Activated CD8-positive, alpha-beta memory T cell treated with anti-CD3 and anti-CD28 coated beads, Interleukin-2, amount 50 U/mL, for 48 hours (primary cell): ENCODE results near the gene HNRNPM.
A peak's percentile ranks its signal among the peaks of the same experiment; 100 is the strongest.

ENCODE experiments used
- DNase-seq: peaks from one replicate; pipeline ENCODE4 v3.0.0-alpha.2; 2020

The HNRNPM gene

DNA sequence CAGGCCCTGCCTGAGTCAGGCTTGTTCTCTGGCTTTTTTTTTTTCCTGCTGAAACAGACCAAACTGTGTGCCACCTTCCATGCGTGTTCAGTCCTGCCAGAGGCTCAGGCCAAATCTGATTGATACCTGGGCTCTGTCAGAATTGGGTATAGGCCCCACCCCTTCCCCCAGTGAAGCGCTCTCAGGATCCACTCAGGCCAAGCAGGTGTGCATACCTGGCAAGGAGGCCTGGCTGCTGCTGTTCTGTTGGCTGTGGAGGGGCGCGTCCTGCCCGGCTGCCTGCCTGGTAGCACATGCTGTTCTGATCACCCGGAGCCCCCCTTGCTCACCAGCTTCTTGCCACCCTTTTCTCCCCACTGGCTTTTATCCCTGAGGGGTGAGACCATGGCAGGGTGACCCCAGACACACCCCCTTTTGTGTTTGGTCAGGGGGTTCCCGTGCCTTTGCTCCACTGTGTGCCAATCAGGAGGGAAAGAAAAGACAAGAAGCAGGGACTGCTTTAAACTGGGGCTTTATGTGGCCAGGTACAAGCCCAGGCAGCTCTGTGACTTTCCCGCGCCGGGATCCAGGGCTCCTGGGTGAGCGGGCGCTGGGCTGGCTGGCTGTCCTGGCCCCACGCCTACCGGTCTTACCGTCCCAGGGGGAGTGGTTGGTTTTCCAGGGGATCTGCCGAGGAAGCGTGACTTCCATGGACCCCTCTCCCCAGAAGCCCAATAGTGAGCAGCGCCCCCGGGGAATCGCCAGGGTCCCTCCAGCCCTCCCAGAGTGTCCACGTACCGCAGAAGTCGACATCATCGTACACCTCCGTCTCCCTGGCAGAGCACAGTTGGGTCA is 45.0 kb downstream of the HNRNPM start:
- no peak for DNase-seq

DNA sequence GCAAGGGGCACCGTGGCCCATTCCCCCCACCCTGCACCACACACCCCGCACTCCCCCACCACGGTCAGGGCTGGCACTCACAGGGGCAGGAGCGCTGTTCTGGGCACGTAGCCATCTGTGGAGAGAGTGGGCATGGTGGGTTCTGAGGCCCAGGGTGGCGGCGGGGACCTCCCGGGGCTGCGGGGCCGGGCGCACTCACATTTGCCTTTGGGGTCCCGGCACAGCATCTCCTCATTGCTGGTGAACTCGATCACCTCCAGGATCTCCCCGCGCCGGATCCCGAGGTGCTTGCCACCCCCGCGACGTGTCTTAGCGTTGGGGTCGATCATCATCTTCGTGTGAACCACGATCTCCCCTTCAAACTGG is 45.6 kb downstream of the HNRNPM start:
- DNase-seq = no peak

DNA sequence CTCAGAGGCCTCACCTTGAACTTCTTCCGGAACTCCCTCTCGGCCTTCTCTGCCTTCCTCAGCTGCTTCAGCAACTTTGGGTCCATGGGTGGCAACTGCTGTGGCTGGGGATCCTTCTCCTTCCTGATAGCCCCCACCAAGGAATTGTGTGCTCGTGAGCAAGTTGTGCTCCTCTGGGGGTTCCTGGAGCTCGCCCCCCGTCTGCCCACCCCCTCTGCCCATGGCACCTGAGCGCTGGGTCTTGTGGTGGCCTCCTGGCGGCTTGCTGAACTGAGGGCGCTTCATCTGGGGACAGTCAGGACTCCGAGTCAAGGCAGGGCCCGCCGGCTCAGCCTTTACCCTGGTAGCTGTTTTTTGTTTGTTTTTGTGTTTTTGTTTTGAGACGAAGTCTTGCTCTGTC is 46.1 kb downstream of the HNRNPM start:
- DNase-seq = no peak

DNA sequence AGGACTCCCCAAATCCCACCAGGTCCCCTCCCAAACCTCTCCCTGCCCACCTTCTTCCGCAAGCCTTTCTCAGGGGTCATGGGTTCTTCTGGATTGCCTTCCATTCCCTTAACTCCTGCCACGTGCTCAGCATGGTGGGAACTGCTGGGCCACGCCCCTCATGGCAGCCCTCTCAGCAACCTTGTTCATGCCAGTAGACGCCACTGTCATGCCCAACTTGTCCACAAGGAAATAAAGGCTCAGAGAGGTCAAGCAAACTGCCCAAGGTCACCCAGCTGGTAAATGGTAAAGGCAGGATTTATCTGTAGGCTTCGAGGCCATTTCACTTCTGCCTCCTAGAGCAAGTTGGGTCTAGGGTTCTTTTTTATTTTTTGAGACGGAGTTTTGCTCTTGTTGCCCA is 46.8 kb downstream of the HNRNPM start:
- DNase-seq = no peak

DNA sequence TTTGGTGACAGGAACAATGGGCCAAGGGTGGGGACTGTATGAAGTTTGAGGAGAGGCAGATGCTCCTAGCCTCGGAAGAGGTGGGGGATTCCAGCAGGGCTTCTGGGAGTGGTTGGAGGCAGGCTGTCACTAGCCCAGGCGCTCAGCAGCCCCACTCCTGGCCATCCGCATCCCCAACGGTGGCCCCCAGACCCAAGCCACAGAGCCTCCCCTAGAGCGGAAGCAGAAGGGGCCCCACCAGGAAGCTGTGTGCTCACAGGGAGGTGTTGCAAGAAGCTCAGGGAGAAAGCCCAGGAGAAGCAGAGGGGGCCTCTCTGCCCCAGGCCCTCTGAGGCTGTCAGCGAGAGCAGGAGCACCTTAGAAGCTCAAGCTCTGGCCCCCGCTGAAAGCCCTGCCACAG is 49.4 kb downstream of the HNRNPM start:
- DNase-seq = no peak

DNA sequence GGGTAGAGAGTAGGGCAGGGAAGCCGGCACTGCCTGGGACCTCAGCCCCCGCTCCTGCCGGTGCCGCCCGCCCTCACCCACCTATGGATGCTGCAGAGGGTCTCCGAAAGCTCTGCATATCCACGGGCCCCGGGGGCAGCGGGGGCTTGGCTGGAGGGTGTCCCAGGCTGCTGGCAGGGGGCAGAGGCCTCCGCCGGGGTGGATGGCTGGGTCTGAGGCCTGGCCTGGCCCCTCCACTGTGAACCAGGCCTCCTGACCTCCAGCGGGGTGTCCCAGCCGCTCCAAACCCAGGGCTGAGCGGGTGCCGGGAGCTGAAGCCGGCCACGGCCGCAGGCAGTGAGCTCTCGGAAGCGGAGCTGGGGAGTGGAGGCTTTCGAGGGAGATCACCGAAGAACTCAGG is 53.5 kb downstream of the HNRNPM start:
- no peak for DNase-seq

DNA sequence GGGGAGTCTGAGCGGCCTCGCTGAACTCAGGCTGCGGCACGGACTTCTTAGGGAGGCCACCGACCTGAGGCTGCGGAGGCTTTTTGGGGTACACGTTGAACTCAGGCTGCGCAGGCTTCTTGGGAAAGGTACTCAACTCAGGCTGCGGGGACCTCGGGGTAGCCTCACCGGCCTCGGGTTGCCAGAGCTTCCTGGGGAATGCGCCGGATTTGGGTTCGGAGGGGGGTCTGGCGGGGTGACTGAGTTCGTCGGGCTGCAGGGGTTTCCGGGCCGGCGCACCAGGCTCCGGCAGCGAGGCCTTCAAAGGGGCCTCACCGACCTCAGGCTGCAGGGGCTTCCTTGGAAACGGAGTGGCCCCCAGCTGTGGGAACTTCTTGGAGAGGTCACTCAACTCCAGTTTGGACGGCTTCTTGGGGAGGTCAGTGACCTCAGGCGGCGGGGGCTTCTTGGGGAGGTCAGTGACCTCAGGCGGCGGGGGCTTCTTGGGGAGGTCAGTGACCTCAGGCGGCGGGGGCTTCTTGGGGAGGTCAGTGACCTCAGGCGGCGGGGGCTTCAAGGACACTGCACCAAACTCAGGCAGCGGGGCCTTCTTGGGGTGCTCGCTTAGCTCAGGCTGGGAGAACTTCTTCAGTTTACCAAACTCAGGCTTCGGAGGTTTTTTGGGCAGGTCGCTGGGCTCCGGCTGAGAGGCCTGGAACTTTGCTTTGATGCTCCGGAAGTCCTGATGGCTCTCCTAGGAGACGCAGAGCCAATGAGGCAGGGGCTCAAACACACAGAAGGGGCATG is 54.5 kb downstream of the HNRNPM start:
- DNase-seq = no peak

DNA sequence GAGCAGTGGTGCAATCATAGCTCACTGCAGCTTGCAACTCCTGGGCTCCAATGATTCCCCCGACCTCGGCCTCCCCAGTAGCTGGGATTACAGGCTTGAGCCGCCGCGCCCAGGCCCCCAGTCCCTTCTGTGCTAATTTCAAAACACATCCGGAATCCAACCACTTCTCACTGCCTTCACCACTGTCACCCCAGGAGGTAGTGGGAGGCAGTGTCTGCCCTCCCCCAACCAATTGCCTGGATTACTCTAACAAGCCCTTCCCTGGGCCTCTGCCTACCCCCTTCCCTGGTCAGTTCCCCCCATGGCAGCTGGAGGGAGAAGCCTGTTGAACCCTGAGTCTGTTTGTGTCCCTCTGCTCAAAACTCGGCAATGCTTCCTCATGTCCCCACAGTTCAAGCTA is 55.4 kb downstream of the HNRNPM start:
- DNase-seq = no peak

DNA sequence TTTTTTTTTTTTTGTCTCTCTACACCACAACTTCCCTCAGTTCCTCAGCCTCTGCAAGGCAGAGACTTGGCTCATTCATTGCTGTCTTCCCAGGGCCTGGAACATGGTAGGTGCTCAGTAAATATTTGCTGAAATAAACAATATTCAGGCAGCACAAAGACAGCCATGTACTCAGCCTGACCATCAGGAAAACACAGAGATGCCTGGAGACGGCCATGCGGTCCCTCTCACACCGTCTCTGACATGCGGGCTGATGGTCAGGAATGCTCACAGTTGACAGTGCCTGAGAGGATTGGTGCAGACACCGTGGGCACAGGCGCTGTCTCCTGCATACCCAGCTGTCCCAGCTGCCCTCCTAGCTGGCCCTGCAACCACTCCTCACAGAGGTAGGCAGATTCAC is 56.7 kb downstream of the HNRNPM start:
- no peak for DNase-seq

DNA sequence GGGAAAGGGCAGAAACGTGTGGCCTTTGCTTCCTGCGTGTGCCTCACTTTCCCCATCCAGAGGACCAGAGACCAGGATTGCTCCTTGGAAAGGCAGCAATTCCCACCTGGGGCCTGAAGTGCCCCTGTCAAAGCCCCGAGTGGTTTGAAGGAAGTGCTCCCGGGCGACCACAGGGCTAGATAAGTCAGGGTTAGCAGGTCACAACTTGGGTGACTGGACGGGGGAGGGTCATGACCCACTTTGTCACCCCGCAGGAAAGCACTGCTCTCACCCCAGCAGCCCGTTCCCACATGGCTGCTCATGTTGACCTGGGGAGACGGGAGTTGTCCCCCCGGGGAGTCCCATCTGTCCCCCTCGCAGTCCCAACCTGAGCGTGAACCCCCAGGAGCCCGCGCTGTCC is 57.2 kb downstream of the HNRNPM start:
- DNase-seq = no peak

DNA sequence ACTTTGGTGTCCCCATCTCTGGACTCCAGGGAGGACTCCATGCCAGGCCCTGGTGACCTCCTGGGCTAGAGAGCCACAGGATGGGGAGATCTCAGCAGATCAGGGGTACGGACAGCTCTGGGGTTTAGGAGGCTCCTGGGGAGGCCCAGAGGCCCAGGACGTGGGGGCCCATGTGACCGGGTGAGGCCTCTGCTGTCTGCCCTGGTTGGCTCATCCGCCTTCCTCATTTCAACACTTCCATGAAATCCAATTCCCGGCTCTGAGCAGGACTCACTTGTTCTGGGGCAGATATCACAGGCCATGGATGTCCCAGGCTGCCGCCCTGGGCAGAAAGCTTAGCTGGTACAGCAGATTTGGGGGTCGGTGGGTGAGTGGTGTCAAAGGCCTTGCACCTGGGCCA is 58.7 kb downstream of the HNRNPM start:
- no peak for DNase-seq

DNA sequence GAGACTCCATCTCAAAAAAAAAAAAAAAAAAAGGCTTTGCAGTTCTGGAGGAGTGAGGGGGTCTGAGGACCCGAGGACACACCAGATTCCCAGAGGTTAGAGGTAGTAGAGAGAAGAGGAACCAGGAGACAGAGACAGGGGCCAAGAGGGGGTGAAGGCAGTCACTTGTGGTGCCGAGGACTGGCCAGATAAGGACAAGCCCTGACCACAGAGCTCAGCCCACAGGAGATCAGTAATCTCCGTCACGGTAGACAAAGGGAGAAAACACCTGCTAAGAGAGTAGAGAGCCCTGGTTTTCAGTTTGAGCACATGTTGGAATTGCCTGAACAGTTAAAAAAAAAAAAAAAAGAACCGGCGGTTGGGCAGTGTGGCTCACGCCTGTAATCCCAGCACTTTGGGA is 59.4 kb downstream of the HNRNPM start:
- no peak for DNase-seq

DNA sequence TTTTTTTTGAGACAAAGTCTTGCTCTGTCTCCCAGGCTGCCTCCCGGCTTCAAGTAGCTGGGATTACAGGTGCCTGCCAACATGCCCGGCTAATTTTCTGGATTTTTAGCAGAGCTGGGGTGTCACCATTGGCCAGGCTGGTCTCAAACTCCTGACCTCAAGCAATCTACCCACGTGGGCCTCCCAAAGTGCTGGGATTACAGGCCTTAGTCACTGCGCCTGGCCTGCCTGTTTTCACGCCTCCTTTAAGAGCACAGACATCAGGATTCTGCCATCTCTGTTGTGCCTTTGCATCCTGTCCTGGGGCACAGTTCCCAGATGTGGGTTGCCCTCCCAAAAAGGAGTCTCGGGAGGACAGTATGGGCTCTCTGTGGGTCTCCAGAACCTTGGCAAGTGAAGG is 60.1 kb downstream of the HNRNPM start:
- no peak for DNase-seq

DNA sequence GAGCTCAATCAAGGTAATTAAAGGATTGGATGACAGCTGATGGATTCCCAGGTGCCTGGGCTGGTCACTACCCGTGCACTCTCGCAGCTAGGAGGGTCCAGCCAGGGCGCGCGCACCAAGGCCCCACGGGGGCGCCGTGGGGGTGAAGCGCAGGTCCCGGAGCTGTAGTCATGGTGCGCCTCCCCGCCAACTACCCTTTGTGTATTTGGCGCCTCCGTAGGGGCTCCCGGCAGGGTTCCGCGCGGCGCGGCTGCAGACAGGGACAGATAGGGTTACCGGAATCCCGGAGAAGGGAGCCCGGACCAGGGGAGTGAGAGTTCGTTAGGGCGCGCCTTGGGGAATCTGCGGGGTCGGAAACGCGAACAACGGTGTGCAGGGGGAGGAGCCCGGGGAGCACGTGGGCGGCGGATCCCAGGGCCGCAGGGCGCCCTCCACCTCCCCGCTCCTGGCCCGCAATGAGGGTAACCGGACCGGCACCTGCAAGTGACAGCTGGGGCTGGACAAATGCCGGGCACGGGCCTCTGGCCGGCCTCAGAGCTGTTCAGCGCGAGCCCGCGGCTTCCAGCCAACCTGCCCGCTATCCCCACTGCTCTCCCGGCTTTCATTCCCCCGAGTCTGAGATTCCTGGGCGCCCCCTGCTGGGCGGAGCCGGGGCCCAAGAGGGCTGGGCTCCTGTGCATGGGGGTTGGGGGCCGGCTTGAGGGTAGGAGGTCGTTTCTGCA is 61.1 kb downstream of the HNRNPM start:
- peak; percentile 91 for DNase-seq

DNA sequence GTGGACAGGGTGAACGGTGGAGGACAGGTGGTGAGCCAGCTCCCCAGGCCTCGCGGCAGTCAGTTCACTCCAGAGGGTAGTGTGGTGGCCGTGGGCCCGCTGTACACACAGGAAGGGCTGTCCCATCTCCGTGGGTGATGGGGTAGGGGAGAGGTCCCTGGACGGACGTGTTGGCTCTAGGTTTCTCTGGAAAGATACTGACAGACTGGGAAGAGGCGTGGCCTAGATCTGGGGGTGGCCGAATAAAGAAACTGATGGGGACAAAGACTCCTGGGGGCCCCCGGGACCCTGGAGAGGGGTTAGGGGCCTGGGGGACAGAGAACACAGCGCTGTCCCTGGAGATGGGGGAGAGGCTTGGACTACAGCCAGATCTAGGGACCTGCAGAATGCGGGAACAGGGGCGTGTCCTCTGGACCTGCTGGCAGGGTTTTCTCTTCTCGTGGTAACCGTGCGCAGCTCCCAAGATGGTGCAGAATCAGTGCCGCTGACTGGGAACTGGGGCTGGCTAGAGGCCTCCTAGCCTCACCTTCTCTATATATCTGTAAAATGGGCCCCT is 61.7 kb downstream of the HNRNPM start:
- no peak for DNase-seq

DNA sequence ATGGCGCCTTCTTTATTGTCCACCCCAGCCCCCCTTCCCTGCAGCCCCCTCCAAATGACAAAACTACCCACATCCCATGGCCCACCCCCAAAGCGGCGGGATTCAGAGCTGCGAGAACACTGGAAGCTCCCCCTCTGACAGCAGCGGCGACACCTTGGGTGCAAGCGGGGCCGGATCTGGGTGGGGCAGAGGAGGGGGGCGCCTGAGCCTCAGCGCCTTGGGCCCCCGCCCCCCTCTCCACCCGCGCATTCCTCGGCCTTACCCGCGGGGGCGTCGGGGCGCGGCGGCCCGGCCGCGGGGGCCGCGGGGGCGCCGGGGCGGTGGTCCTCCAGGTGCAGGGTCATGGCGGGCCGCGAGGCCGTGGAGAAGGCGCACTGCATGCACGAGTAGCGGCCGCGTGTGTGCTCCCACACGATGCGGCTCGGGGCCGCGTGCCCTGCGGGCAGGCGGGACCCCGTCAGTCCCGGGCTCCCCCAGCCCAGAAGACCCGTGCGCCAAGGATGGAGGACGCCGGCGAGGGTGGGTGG is 65.9 kb downstream of the HNRNPM start:
- no peak for DNase-seq

DNA sequence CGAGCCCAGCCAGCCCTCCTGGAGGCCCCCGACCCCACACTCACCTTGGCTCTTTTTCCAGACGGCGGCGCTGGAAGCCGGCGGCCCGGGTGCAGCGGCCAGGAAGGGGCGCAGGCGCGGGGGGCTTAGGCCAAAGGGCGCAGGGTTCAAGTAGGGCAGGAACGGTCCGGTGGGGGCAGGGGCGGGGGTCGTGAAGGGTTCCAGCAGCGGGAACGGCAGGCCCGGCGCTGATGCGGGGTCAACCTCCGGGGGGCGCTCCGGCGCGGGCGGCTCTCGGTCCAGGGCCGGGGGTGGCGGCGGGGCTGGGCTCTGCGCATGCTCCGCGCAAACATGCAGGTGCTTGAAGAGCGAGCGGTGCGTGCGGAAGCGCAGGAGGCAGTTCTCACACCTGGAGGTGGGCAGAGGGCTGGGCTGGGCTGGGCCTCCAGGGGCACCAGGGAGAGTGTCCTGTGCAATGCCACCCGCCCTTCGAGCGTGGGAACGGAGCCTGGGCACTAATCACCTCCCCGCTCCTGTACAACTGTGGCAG is 66.9 kb downstream of the HNRNPM start:
- DNase-seq = no peak

DNA sequence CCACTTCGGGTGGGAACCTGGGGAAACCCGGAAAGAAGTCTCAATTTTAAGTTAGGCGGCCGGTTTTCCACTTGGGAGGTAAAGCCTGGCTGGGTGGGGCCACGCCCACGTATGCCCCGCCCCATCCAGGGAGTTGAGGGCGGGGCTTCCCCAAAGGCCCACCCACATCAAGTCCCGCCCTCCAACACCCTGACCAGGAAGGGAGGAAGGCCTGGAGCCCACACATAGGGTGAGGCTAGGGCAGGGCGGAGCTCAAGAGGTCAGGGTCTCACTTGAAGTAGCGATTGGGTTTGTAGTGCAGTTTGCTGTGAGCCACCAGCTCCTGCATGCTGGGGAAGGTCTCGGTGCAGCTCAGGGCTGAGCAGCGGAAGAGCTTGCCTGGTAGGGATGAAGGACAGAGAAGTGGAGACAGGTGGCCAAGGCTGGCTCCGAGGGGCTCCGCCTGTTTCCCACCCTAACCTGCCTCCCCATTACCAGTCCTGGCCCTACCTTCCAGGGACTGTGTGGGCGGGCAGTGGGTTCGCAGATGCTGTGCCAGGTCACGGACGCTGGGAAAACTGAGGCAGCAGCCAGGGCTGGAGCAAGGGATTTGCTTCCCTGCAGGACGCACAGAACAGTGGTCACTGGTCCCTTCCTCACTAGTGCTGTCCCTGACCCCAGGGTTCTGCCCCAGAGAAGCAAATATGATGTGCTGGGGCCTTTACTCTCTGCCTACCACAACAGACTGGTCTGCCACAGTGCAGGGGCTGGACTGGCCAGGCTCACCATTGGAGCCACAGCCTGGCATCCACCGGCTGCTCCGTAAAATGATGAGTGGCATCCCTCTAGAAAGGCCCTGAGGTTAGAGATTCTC is 67.6 kb downstream of the HNRNPM start:
- DNase-seq = peak; percentile 74

DNA sequence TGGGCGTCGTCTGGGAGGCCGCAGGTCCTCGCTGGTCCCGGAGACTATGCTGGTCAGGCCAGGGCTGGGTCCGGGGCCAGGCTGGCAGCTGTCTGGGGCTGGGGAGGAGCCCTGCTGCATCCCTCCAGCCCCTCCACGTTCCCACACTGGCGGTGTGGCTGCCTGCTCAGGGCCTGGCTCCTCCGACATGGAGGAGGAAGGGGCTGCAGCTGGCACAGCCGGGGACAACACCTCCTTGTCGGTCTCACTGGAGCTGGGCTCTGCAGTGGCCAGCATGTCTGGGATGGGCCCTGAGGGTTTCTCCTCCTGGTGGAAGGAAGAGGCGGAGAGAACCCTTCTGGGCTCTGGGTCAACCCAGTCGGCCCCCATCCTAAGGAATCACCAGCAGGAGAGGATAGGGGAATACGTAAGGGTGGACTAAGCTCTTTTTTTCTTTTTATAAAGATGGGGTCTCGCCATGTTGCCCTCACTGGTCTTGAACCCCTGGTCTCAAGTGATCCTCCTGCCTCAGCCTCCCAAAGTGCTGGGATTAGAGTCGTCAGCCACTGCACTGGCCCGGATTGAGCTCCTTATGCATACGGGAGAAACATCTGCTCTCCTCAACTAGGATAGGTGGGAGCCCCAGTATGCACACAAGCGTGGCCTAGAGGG is 68.4 kb downstream of the HNRNPM start:
- DNase-seq = no peak

DNA sequence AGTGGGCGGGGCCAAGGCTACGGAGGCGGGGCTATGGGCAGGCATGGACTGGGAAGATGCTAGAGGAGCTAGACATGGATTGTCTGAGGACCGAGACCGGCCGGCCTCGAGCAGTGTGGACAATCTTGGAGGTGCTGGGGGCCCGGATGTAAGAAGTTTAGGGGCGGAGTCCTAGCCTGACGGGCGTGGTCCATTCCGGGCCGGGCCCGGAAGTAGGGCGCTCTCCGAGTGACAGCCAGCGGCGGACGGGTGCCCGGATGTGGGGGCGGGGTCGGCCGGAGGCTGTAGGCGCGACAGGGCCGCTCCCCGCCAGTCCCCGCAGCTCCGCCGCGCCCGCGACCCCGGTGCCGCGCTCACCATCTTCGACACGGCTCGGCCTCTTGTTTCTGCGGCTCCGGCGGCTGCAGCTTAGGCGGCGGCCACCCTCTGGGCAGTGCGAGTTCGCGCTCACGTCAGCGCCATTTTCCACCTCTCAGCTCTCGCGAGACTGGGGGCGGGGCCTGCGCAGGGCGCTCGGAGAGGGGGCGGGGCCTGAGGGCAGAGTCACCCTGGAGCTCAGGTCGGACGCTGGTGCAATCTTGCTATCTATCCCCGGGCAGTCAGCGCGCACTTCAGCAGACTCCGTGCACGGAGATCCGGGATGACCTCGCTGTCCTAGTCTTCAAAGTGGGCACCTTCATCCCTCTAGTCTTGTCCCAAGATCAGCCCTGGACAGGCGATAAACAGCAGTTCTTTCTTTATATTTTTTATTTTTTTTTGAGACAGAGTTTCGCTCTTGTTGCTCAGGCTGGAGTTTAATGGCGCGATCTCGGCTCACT is 69.1 kb downstream of the HNRNPM start, which contains the start of gene ZNF414:
Gene ZNF414, minus strand, starts transcription at position 481 of the 818 bp plus-strand sequence. Its CDS starts 121 bp downstream, at position 360.
- DNase-seq = peak; percentile 99
